SJSA1 (cell line): ENCODE data around the gene ARHGAP6. TPM values are rescaled to one million over a fixed set of nuclear protein-coding genes. Genes with fewer than 3 reads are reported as not detected.
A peak's percentile ranks its signal among the peaks of the same experiment; 100 is the strongest.

Experiments used
- DNase-seq, 2 experiments: peaks; one replicate each; pipeline ENCODE4 v3.0.0-alpha.2; 2015 to 2020; ENCODE audit warnings: low spot score in 2 of 2, low read depth in 1 of 2
- H3K27ac ChIP-seq: fragments of 250-450 bp; sonication (Bioruptor Pico); 2 replicates; pipeline ENCODE4 v1.5.1; 2020; ENCODE audit warnings: mild to moderate bottlenecking, moderate library complexity
- H3K27me3 ChIP-seq: fragments of 250-450 bp; sonication (Bioruptor Pico); replicated peaks from 2 replicates; pipeline ENCODE4 v1.5.1; 2020; ENCODE audit warnings: mild to moderate bottlenecking, moderate library complexity
- H3K36me3 ChIP-seq: fragments of 250-450 bp; sonication (Bioruptor Pico); 2 replicates; pipeline ENCODE4 v1.5.1; 2020; ENCODE audit warnings: mild to moderate bottlenecking
- H3K4me1 ChIP-seq: fragments of 250-450 bp; sonication (Bioruptor Pico); replicated peaks from 2 replicates; pipeline ENCODE4 v1.6.1; 2021; ENCODE audit warnings: mild to moderate bottlenecking
- H3K4me3 ChIP-seq: fragments of 250-450 bp; sonication (Bioruptor Pico); 2 replicates; pipeline ENCODE4 v1.5.1; 2020; ENCODE audit warnings: mild to moderate bottlenecking
- H3K9me3 ChIP-seq: fragments of 250-450 bp; sonication (Bioruptor Pico); replicated peaks from 2 replicates; pipeline ENCODE4 v1.5.1; 2020; ENCODE audit warnings: mild to moderate bottlenecking
- total RNA-seq: library from RNA; depleted of rRNA; stranded (reverse); fragments of >200 nt; shearing (Covaris generic); gene quantifications from 2 replicates; pipeline ENCODE4 v1.2.3, GENCODE V29; 2014

Gene ARHGAP6
- total RNA-seq, 1 experiment from 2014 or later, result 0.11 TPM

DNA sequence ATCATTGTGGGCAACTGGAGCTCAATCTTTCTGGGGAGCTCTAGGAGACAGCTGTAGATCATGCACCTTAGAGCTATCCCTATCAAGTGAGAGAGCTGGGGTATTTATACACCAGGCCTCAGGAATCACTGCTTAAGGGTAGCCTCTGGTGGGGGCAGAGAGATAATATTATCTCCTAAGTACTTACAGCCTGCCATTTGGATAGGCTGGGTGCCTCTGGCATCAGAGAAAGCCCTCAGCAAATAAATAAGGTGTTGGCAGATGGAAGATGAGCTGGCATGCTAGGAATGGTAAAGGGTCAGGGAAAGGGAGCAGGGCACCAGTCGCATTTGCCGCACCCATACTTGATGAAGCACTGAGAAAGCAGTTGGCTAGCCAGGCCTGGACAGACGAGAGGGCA is 478.7 kb downstream of the ARHGAP6 start:
- H3K27ac ChIP-seq, result no peak overlapping the region
- no peak for DNase-seq
- no peaks in the 10 kb centered on the region for H3K4me1 ChIP-seq
- no peaks in the 10 kb centered on the region for H3K27me3 ChIP-seq
- H3K36me3 ChIP-seq, result no peaks in the 10 kb centered on the region
- H3K9me3 ChIP-seq, result no peaks in the 10 kb centered on the region
- no peak overlapping the region for H3K4me3 ChIP-seq

DNA sequence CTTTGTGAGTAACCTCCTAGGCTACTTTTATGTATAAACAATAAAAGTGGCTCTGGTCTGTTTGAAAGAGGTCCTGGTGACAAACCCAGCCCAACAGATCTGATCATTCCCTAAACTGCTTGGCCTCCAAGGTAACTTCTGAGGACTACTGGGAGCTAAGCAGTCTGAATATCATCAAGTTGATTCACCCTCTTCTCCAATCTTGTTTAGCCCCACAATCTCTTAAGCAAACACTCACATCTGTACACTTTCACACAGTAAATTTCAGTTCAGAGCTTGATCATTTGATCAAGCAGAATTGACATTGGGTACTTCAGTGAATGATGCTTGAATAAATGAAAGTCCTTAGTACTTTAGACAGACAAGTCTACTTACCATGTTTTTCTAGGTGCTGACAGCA is 479.9 kb downstream of the ARHGAP6 start:
- no peak for DNase-seq
- Histone ChIP-seq H3K4me1 (no peaks in the 10 kb centered on the region), H3K36me3 (no peaks in the 10 kb centered on the region), H3K4me3 (no peak overlapping the region), H3K27ac (no peak overlapping the region), H3K27me3 (no peaks in the 10 kb centered on the region), H3K9me3 (no peaks in the 10 kb centered on the region)

DNA sequence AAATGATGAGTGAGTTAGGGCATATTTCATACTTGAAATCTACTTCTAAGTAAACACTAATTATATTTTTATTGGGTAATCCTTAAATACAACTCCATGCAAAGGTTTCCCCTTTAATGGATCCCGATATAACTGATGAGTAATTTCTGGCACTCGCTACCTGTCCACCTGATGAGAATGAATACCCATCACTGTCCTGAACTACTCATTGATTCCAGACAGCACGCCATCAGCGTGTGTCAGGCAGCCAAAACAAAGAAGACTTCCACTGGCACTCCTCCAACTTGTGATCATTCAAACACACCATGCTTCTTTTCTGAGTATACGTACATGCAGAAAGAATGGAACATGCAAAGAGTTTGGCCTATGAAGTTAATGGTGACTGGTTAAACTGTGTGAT is 485.1 kb downstream of the ARHGAP6 start:
- DNase-seq, result no peak
- Histone ChIP-seq H3K9me3 (no peaks in the 10 kb centered on the region), H3K4me3 (no peak overlapping the region), H3K36me3 (no peaks in the 10 kb centered on the region), H3K27ac (no peak overlapping the region), H3K4me1 (no peaks in the 10 kb centered on the region), H3K27me3 (no peaks in the 10 kb centered on the region)

DNA sequence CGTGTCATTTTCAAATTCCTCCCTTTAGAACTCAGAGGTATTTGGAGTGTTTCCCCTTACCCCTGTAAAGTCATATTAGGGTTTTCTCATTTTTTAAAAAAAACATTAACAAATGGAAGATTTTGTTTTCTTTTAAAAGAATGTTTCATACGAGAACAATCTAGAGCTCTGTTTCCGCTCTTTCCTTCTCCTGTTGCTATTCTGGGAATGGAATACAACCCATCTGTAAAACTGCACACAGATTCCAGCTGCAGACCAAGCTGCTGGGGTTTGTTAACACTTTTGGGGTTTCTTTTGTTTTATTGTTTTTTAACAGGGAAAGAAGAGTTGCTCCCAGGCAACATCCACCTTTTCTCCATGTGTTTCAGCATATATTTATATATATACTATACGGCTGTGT is 493.3 kb downstream of the ARHGAP6 start:
- H3K27ac ChIP-seq, result no peak overlapping the region
- H3K9me3 ChIP-seq, result no peaks in the 10 kb centered on the region
- H3K4me3 ChIP-seq, result no peak overlapping the region
- no peaks in the 10 kb centered on the region for H3K27me3 ChIP-seq
- no peaks in the 10 kb centered on the region for H3K4me1 ChIP-seq
- no peaks in the 10 kb centered on the region for H3K36me3 ChIP-seq
- no peak for DNase-seq

DNA sequence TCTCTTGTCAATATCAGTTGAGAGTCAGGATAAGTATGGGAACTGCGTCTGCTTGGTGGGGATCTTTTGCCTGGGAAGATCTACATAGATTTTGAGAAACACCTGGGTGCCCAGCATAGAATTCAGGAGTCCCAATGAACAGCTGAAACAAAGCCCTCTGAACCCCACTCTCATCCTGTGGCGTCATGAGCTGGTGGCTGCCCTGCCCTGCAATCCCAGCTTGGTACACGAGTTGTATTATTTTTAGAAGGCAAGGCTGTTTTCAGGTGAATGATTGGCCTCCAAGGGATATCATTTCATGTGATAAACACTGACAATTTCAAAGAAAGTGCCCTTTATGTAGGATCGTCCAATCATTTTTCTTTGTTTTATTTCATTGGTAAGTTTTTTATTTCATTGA is 493.8 kb downstream of the ARHGAP6 start:
- Histone ChIP-seq H3K36me3 (no peaks in the 10 kb centered on the region), H3K4me1 (no peaks in the 10 kb centered on the region), H3K27ac (no peak overlapping the region), H3K4me3 (no peak overlapping the region), H3K9me3 (no peaks in the 10 kb centered on the region), H3K27me3 (no peaks in the 10 kb centered on the region)
- no peak for DNase-seq

DNA sequence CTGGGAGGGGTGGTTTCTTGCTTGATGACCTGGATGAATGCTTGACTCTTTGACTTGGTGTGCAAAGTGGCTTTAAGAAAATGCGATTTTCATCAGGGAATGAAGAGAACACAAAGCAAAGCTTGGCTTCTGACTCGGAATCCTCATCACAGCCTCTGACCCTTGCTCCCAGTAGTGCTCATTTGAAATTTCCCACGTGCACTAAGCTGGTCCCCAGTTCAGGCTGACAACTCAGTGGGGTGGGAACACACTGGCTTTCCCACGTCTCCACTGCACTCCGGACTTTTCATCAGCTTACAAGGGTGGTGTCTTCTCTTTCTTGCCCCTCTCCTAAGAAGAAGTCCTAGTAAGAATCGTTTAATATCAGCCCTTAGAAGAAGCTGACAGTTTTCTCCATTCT is 501.3 kb downstream of the ARHGAP6 start:
- DNase-seq, result no peak
- Histone ChIP-seq H3K9me3 (no peaks in the 10 kb centered on the region), H3K36me3 (no peaks in the 10 kb centered on the region), H3K4me3 (no peak overlapping the region), H3K27ac (no peak overlapping the region), H3K4me1 (no peaks in the 10 kb centered on the region), H3K27me3 (no peaks in the 10 kb centered on the region)

DNA sequence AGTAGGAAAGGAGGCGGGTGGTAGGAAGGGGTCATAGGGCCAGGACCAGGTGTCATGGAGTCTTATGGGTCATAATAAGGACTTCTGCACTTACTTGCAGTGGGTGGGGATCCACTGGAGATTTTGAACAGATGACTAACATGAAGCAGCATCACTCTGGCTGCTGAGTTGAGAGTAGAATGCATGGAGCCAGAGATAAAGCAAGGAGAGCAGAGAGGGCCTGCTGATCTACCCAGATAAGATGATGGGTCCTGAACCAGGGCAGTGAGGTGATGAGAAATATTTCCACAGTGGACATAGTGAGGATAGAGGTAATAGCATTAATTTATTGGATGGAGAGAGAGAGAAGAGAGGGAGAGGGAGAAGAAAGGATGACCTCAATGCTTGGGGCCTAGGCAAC is 506.6 kb downstream of the ARHGAP6 start:
- H3K4me3 ChIP-seq, result no peak overlapping the region
- no peaks in the 10 kb centered on the region for H3K27me3 ChIP-seq
- no peaks in the 10 kb centered on the region for H3K36me3 ChIP-seq

DNA sequence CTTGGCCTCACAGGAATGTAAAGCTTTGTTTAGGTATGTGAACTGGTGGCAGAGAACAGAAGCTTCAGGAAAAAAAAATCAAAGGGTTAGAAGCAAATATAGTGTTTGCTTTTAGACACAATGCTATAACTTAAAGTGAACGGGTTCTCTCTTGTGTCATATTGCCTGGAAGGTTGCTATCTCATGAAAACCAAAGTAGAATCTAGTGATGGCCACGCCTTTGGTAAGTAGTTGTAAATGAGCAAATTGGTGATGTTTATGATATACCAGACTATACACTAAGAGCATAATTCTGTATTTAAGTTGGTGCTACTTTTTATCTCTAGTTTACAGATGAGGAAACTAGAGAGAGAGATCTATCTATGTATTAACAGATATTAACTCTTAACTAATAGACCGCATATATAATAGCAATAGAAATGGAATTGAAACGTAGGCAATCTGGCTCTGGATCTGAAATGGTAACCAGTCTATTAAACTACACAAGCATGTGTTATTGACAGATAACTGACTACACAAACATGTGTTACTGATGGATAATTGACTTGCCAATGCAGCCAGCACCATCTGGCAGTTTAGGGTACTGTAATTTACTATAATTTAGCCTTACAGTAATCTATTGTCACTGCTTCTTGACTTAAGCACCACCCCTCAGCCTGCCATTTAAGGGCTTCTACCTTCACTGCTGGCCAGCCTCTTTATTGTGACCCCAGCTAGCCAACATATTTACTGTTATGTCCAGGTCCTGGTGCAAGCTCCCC is 513.7 kb downstream of the ARHGAP6 start:
- H3K4me3 ChIP-seq, result no peak overlapping the region
- H3K4me1 ChIP-seq, result no peaks in the 10 kb centered on the region
- H3K9me3 ChIP-seq, result no peaks in the 10 kb centered on the region
- no peaks in the 10 kb centered on the region for H3K36me3 ChIP-seq
- no peak overlapping the region for H3K27ac ChIP-seq
- H3K27me3 ChIP-seq, result no peaks in the 10 kb centered on the region
- no peak for DNase-seq

More for the DNA sequence above, 506.6 kb downstream of the ARHGAP6 start:
- no peak for DNase-seq
- Histone ChIP-seq H3K4me1 (no peaks in the 10 kb centered on the region), H3K27ac (no peak overlapping the region), H3K9me3 (no peaks in the 10 kb centered on the region)

DNA sequence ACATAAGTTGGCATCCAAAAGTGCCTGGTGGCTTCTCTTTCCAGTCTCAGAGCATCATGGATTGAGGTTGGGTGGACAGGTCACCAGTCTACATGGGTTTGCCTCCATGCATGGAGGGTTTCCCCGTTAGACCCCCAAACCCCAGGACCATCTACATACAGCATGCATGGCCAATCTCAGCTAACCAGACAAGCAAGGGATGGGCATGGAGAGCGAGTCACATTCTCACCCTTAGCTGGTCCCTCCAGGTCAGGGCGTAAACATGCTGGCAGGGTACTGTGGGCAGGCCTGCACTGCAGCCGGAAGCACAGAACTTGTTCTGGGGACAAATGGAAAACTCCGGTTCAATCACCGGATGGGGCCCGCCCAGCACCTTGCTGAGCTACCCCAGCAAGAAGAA is 517.3 kb downstream of the ARHGAP6 start:
- DNase-seq, result no peak

DNA sequence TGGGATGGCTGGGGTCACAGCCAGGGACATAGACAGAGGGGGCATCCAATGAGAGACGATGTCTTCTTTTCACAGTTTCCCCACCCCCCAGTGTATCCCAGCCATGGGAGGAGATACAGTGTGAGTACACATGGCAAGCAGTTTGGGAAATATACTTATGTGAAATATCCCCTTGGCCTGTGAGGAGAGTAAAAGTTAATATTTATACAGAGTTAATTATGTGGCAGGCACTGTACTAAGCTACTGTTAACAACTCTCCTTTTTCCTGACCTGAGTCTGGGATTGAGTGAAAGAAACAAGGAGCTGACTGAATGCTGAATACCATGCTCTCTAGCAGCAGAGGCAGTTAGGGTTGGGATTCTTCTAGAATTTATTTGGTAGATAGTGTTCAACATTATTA is 519.3 kb downstream of the ARHGAP6 start:
- no peaks in the 10 kb centered on the region for H3K36me3 ChIP-seq

More for the DNA sequence above, 517.3 kb downstream of the ARHGAP6 start:
- H3K9me3 ChIP-seq, result no peaks in the 10 kb centered on the region
- H3K27me3 ChIP-seq, result no peaks in the 10 kb centered on the region
- no peaks in the 10 kb centered on the region for H3K36me3 ChIP-seq
- H3K4me3 ChIP-seq, result no peak overlapping the region
- H3K27ac ChIP-seq, result no peak overlapping the region
- no peaks in the 10 kb centered on the region for H3K4me1 ChIP-seq

DNA sequence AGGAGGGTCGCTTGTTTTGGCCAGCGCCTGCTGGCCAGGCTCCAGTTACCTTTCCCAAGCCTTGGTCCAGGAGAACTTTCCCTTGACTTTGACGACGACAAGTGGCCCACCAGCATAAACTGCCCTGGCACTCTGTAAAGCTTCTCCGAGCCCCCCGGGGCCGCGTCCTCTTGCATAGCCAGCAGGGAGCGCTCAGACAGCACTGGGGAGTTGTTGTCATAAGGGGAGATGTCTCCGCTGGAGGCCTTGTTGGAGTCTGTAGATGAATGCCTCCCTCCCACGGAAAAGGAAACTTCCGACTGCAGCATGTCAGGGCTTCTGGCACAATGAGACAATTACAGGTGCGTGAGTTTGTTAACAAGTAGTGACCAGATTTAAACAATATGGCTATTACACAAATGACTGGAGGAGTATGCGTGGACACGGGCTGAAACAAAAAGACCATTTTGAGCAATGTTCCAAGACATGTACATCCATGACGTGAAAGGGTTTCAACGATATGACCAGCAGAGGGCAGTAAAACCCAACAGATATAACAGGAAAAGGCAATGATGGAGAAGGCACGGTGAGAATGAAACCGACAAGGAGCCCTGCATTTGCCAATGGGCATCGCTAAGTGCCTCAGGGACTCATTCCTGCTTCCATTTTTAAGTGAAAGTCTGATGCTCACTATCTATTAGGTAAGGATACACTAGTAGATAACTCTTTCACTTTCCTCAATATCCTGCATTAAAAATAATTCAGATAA is 521.6 kb downstream of the ARHGAP6 start:
- Histone ChIP-seq H3K4me3 (no peak overlapping the region), H3K9me3 (no peaks in the 10 kb centered on the region), H3K4me1 (no peaks in the 10 kb centered on the region), H3K36me3 (no peaks in the 10 kb centered on the region), H3K27me3 (no peaks in the 10 kb centered on the region), H3K27ac (no peak overlapping the region)
- peak; percentile 26 to 46 for DNase-seq

More for the DNA sequence above, 519.3 kb downstream of the ARHGAP6 start:
- Histone ChIP-seq H3K4me1 (no peaks in the 10 kb centered on the region), H3K27me3 (no peaks in the 10 kb centered on the region), H3K9me3 (no peaks in the 10 kb centered on the region), H3K4me3 (no peak overlapping the region), H3K27ac (no peak overlapping the region)
- no peak for DNase-seq

DNA sequence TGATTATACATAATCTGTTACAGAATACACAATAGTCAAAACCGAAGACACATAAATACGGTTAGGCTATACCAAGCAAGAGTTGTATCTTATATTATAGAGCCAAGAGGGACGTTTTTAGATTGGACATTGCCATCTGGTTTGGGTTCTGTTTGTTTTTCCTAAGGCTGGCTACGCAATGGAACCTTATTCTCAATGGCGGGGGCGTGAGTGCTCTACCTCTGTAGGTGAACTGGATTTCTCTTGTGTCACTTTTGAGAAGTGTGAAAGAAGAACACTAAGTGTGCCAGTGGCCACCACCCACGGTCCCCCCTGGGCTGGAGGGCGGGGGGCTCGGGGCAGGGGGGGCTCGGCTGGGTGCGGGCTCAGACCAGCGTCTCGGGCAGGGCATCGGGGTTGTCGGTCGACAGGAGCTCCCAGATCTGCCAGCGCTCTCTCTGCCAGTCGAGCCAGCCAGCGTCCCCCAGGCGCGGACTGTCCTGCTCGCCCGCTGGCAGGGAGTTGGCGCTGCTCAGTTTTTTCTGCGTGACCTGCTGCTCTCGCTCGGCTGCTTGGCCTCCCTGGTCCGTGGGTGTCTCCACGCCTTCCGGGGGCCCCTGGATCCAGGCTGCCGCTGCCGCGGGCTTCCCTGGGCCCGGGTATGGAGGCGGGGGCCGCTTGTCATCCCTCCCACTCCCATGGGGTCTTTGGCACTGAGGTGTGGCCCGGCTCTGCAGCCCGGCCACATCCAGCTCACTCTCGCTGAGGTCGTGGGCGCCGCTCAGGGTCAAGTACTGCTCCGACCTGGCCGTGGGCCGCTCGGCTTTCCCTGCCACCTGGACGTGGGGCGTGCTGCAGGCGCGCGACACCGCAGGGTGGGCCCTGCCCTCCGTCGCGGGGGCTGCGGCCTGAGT is 527.0 kb downstream of the ARHGAP6 start:
- no peaks in the 10 kb centered on the region for H3K9me3 ChIP-seq
- DNase-seq, result no peak
- H3K27me3 ChIP-seq, result no peaks in the 10 kb centered on the region

DNA sequence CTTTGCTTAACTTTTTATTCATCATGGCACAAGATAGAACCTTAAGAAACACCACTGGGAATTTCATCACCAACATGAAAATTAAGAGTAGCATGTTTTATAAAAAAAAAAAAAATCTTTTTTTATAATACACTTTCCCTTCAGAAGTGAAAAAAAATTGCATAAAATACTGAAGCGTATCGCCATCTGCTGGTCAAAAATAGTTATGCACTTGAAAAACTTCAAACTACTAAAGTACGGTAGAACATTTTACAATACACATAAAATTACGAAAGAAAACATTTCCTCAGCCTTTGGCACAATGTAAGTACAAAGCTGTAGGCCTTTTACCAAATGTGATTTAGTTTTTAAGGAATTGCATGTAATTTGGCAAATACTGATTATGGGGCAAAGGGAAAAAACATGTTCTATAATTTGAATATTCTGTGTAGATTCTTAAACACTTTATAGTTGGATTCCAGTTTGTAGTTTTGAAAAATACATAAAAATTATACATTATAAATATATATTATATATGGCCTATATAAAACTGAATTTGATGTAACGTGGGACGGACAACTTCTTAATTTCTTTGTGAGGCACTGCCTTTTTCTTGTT is 528.1 kb downstream of the ARHGAP6 start:
- no peaks in the 10 kb centered on the region for H3K36me3 ChIP-seq
- H3K4me1 ChIP-seq, result no peaks in the 10 kb centered on the region
- no peaks in the 10 kb centered on the region for H3K9me3 ChIP-seq
- H3K27me3 ChIP-seq, result no peaks in the 10 kb centered on the region
- peak in 1 of 2 experiments; percentile 9 for DNase-seq
- no peak overlapping the region for H3K27ac ChIP-seq
- H3K4me3 ChIP-seq, result no peak overlapping the region

More for the DNA sequence above, 527.0 kb downstream of the ARHGAP6 start:
- H3K36me3 ChIP-seq, result no peaks in the 10 kb centered on the region
- no peak overlapping the region for H3K27ac ChIP-seq
- no peak overlapping the region for H3K4me3 ChIP-seq
- H3K4me1 ChIP-seq, result no peaks in the 10 kb centered on the region
